ENCODE measurements around the gene HAUS8. TPM values are rescaled to one million over a fixed set of nuclear protein-coding genes. Genes with fewer than 3 reads are reported as not detected.

The HAUS8 gene
- total RNA-seq, 1 donor from 2014 or later, result 8.2 TPM

DNA sequence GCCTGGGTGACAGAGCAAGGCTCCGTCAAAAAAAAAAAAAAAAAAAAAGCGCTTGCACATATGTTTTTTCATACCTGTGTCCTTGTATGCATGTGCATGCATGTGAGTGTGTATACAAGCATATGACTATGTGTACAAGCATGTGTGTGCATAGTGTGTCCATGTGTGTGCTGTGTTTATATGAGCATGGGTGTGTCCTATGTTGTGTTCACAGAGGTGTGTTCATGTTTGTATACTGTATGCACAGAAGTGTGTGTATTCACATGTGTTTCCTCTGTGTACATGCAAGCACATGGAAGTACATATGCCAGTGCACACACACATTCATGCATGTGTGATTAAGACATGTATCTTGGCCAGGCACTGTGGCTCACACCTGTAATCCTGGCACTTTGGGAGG is 17.4 kb upstream of the HAUS8 start:
- no peak overlapping the region for H3K4me3 Mint-ChIP-seq (ENCODE audit: unreplicated experiment)

DNA sequence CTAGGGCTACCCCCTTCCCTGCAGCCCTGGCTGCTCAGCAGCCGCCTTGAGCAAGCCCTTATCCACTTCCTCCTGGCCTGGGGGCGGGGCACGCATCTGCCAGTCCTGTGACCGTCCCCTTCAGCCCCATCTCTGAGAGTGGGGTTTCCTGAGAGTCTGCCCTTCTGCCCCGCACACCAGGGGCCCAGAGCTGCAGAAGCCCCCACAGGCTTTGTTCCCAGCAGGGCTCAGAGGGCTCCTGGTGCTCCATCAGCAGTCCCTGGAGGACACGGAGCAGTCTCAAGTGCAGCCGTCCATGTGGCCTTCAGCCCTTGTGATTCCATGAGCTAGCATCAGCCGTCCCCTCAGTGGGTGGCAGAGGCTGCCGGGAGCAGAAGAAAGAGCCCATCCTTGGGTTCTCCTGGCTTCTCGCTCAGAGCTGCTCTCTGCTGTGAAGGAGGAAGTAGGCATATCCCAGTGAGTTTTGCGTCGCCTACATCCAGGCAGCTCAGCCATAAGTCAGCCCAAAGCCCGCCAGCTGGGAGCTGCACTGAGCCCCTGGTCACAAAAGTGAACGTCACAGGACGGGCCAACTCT is 16.6 kb upstream of the HAUS8 start:
- Mint-ChIP-seq H3K4me1 (ENCODE audit: low read depth) (peaks cover 50% of the 10 kb centered on the region), H3K27ac (ENCODE audit: unreplicated experiment) (no peak overlapping the region), H3K36me3 (ENCODE audit: low read depth) (no peaks in the 10 kb centered on the region), H3K4me3 (ENCODE audit: unreplicated experiment) (no peak overlapping the region), H3K27me3 (ENCODE audit: low read depth) (no peaks in the 10 kb centered on the region), H3K9me3 (ENCODE audit: low read depth) (no peaks in the 10 kb centered on the region)
- TF ChIP-seq, protein P1, sequence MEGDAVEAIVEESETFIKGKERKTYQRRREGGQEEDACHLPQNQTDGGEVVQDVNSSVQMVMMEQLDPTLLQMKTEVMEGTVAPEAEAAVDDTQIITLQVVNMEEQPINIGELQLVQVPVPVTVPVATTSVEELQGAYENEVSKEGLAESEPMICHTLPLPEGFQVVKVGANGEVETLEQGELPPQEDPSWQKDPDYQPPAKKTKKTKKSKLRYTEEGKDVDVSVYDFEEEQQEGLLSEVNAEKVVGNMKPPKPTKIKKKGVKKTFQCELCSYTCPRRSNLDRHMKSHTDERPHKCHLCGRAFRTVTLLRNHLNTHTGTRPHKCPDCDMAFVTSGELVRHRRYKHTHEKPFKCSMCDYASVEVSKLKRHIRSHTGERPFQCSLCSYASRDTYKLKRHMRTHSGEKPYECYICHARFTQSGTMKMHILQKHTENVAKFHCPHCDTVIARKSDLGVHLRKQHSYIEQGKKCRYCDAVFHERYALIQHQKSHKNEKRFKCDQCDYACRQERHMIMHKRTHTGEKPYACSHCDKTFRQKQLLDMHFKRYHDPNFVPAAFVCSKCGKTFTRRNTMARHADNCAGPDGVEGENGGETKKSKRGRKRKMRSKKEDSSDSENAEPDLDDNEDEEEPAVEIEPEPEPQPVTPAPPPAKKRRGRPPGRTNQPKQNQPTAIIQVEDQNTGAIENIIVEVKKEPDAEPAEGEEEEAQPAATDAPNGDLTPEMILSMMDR (IDR thresholded peaks at IDR 0.05), result no peak
- no peak for DNase-seq (ENCODE audit: low spot score)

More for the DNA sequence above, 17.4 kb upstream of the HAUS8 start:
- TF ChIP-seq, protein P1 (IDR thresholded peaks at IDR 0.05), result no peak
- H3K4me1 Mint-ChIP-seq (ENCODE audit: low read depth), result peaks cover 49% of the 10 kb centered on the region
- H3K9me3 Mint-ChIP-seq (ENCODE audit: low read depth), result no peaks in the 10 kb centered on the region
- no peak for DNase-seq (ENCODE audit: low spot score)
- no peaks in the 10 kb centered on the region for H3K36me3 Mint-ChIP-seq (ENCODE audit: low read depth)
- no peak overlapping the region for H3K27ac Mint-ChIP-seq (ENCODE audit: unreplicated experiment)
- no peaks in the 10 kb centered on the region for H3K27me3 Mint-ChIP-seq (ENCODE audit: low read depth)

DNA sequence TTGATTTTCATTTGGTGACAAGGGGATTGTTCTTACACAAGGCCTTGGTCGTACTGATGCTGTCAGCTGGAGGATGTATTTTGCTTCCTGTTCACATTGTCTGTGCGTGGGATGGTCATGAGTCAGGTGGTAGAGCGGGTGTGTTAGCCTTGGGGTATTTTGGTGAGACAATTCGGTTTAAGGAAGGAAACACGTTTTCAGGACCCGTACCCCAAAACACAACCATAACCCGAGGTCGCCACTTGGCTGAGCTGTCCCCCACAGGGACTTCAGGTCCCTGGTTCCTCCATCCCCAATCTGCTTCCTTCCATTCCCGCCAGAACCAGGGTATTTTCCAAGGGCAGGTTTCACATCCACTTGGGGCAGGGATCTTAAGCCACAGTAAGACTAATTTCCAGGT is 15.3 kb upstream of the HAUS8 start:
- Mint-ChIP-seq H3K9me3 (ENCODE audit: low read depth) (no peaks in the 10 kb centered on the region), H3K4me1 (ENCODE audit: low read depth) (peaks cover 46% of the 10 kb centered on the region), H3K4me3 (ENCODE audit: unreplicated experiment) (no peak overlapping the region), H3K36me3 (ENCODE audit: low read depth) (peaks cover 2% of the 10 kb centered on the region), H3K27me3 (ENCODE audit: low read depth) (no peaks in the 10 kb centered on the region), H3K27ac (ENCODE audit: unreplicated experiment) (peak overlapping the region; percentile 94)
- TF ChIP-seq, protein P1 (IDR thresholded peaks at IDR 0.05), result no peak
- DNase-seq (ENCODE audit: low spot score), result no peak

DNA sequence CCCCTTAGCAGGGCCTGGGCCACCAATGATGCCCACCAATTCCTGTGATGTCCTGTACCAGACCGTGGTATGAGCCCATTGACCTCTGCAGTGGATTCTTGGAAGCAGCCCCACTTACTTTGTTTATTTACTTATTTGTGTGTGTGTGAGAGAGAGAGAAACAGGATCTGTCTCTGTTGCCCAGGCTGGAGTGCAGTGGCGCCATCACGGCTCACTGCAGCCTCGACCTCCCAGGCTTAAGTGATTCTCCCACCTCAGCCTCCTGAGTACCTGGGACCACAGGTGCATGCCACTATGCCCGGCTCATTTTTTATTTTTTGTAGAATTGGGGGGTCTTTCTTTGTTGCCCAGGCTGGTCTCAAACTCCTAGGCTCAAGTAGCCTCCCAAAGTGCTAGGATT is 13.3 kb upstream of the HAUS8 start:
- TF ChIP-seq, protein P1 (IDR thresholded peaks at IDR 0.05), result no peak
- Mint-ChIP-seq H3K27ac (ENCODE audit: unreplicated experiment) (peak overlapping the region; percentile 94), H3K27me3 (ENCODE audit: low read depth) (no peaks in the 10 kb centered on the region), H3K4me3 (ENCODE audit: unreplicated experiment) (peak overlapping the region; percentile 33), H3K4me1 (ENCODE audit: low read depth) (peaks cover 37% of the 10 kb centered on the region), H3K9me3 (ENCODE audit: low read depth) (no peaks in the 10 kb centered on the region), H3K36me3 (ENCODE audit: low read depth) (peaks cover 2% of the 10 kb centered on the region)
- DNase-seq (ENCODE audit: low spot score), result no peak

DNA sequence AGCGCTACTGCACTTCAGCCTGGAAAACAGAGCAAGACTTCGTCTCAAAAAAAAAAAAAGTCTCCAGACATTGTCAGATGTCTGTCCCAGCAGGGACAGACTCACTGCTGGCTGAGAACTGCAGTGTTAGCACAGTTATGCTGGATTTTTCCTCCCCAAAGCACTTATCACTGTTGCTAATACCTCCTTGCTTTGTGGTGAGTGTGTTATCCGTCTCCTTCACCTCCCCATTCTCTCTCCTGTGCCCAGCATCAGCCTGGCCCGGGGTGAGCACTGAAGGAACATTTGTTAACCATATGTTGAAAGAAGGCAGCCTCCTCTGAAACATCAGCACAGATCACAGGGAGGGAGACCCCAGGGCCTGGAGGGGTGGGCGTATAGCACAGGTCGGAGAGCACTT is 11.6 kb upstream of the HAUS8 start:
- H3K36me3 Mint-ChIP-seq (ENCODE audit: low read depth), result peaks cover 2% of the 10 kb centered on the region
- TF ChIP-seq, protein P1 (IDR thresholded peaks at IDR 0.05), result no peak

More for the DNA sequence above, 11.6 kb upstream of the HAUS8 start:
- no peaks in the 10 kb centered on the region for H3K27me3 Mint-ChIP-seq (ENCODE audit: low read depth)
- H3K4me3 Mint-ChIP-seq (ENCODE audit: unreplicated experiment), result no peak overlapping the region
- no peak for DNase-seq (ENCODE audit: low spot score)
- H3K9me3 Mint-ChIP-seq (ENCODE audit: low read depth), result no peaks in the 10 kb centered on the region
- peak overlapping the region; percentile 13 for H3K27ac Mint-ChIP-seq (ENCODE audit: unreplicated experiment)
- H3K4me1 Mint-ChIP-seq (ENCODE audit: low read depth), result peaks cover 52% of the 10 kb centered on the region

Data from chondrocyte (in vitro differentiated cells).